ENCODE measurements around the gene MEGF6. TPM values are rescaled to one million over a fixed set of nuclear protein-coding genes. Genes with fewer than 3 reads are reported as not detected.

Gene MEGF6
- total RNA-seq, 1 donor: 2.2 TPM

- no peak overlapping the region for H3K4me3 ChIP-seq (ENCODE audit: low read depth, low read length)
- TF ChIP-seq CTCF (IDR thresholded peaks at IDR 0.05; ENCODE audit: insufficient read depth, low read depth, low read length): no peak
- no peak for DNase-seq (ENCODE audit: low read depth)
Measured at GRCh38 chr1:3440711-3441409, 170.4 kb downstream of the MEGF6 start.

GRCh38 chr1:3440300-3440681 lies 171.0 kb downstream of the MEGF6 start:
- no peak for DNase-seq (ENCODE audit: low read depth)
- H3K4me3 ChIP-seq (ENCODE audit: low read depth, low read length): no peak overlapping the region
- no peak for TF ChIP-seq CTCF (IDR thresholded peaks at IDR 0.05; ENCODE audit: insufficient read depth, low read depth, low read length)

Small RNA genes lying within 50 kb of the gene (small RNA-seq; reads per million reads assigned to genes)
- not detected for gene MIR551A

Other genes starting within 250 kb of the MEGF6 start
- gene ARHGEF16, start 156.8 kb downstream of the MEGF6 start, total RNA-seq: 0.86 and 0.97 TPM in 2 replicates
- 19.4 and 20.3 TPM in 2 replicates for gene TPRG1L, start 13.5 kb upstream of the MEGF6 start, total RNA-seq
- gene WRAP73, start 38.6 kb upstream of the MEGF6 start, total RNA-seq: 9.7 and 12.5 TPM in 2 replicates
- gene TP73, start 41.0 kb upstream of the MEGF6 start, total RNA-seq: not detected in 2 replicates
- gene CCDC27, start 140.9 kb upstream of the MEGF6 start, total RNA-seq: not detected in 2 replicates
- gene SMIM1, start 161.2 kb upstream of the MEGF6 start, total RNA-seq: 1.7 and 3.5 TPM in 2 replicates
- 29.0 and 31.1 TPM in 2 replicates for gene LRRC47, start 185.0 kb upstream of the MEGF6 start, total RNA-seq
- gene CEP104, start 245.7 kb upstream of the MEGF6 start, total RNA-seq: 28.1 and 31.6 TPM in 2 replicates
- 4.7 and 6.8 TPM in 2 replicates for gene DFFB, start 246.0 kb upstream of the MEGF6 start, total RNA-seq